Fibroblast of skin of scalp (primary cell): ENCODE results near the gene SLC35A4.
A peak's percentile ranks its signal among the peaks of the same experiment; 100 is the strongest.
"Not testable (repeated sequence)": the region's sequence is repeated elsewhere in the genome, so short reads cannot be mapped to it uniquely, and the experiment has no call there.

Experiments used
- DNase-seq: peaks from one replicate; pipeline ENCODE4 v3.0.0-alpha.2; 2013

Gene SLC35A4

DNA sequence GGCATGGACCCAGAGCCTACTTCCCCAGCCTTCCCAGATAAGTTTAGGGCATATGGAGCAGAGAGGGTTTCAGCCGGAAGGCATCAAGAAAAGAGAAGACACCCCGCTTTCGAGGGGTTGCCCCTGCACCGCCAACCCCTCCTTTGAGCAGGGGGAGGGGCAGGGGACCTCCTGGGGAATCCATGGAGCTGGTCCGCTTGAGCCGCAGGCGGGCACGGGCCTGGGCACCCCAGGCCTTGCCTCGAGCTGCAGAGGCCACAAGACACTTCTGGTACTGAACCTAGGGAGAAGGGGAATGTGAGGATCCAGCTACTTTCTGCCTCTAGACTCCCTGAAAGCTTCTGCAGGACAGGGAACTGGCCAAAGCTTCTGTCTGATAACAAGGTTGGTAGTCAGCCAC, 6.1 kb upstream of the SLC35A4 start:
- no peak for DNase-seq

DNA sequence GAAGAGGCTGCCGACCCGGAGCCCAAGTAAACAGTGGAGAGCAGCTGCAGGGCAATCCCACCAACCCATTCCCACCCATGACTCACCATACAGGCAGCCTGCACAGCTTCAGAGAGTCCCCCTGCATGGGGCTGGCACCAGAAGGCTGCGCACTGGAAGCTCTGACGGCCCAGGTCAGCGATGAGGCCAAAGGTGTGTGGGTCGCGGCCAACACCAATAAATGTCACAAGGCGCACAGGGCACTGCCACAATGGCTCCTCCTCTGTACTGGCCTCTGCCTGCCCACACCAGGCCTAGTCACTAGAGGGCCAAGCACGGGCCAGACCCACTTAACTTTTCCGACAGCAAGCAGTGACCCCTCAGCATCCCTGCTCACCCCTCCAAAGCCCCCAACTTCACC, 4.4 kb upstream of the SLC35A4 start:
- DNase-seq, result no peak

DNA sequence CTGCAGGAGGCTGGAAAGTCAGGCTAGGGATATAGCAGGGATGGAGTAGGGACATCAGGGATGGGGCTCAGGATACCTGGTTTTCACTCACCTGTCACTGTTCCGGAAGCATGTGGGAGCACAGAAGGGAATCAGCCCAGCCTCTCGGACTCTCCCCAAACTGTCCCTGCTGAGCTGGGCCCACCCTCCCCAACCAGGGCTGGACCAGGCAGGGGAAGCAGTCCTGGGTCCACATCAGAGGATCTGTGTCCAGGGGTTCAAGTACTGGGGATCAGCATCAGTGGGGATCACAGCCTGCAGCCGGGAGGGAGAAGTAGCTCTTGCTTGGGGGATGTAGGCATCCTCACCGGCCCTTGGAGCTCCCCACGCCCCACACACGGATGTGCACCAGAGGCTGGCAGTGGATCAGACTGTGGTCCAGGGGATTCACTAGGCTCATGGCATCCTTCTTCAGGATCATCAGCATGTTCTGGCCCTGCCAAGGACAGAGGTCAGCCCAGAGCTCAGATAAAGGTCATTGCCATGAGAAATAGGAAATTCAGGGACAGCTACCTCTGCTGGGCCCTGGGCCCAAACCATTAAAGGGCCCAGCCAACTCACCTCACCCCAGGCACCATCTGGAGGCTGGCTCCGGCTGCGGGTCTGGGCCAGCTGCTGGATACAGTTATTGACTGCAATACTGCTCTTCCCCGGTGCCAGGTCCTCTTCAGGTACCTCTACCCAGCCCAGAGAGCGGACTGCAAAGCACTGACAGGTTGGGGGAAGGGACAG, 2.7 kb upstream of the SLC35A4 start:
- no peak for DNase-seq

- no peak for DNase-seq
These were observed 1.0 kb upstream of the SLC35A4 start for GRCh38 chr5:140563596-140563995.

DNA sequence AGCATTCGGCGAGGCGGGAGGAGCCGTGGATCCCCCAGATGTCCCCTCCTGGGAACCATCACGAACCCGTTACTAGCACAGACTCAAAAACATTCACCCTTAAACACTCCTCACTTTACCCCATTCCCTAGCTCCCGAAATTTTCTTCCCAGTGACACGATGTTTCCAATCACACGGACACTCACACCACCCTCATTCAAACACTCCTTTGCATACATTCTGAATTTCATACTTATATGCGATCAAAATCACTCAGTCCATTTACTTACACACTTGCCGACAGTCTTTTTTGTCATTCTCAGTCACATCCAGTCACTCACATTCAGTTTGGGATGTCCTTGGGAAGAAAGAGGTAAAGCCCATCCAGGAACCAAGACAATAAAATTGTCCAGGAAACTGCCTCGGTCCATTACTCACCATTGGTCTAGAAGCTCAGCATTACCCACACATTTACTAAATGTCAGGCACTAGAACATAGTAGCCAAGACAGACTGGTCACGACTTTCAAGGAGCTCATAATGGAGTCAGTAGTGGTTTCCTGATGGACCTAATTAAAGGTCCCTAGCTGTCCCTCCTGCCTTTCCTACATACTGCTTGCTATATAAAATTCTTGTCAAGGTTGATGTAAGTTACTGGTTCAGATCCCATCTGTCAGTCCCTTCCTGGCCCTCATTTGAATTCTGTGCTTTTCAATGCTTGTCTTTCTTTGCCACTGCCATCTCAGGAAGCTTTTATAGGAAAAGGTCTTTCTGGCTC, 574 bp downstream of the SLC35A4 start:
- DNase-seq, result no peak

- DNase-seq, result no peak
These were observed 1.1 kb downstream of the SLC35A4 start for GRCh38 chr5:140565780-140566095.

- DNase-seq, result no peak
These were observed 2.0 kb downstream of the SLC35A4 start for GRCh38 chr5:140566665-140567064.

GRCh38 chr5:140567136-140567818, 2.6 kb downstream of the SLC35A4 start:
- DNase-seq, result no peak

- no peak for DNase-seq
These were observed 3.2 kb downstream of the SLC35A4 start for GRCh38 chr5:140567871-140568270.

- DNase-seq, result no peak
These were observed 3.9 kb downstream of the SLC35A4 start for GRCh38 chr5:140568443-140569063.

- no peak for DNase-seq
These were observed 4.6 kb downstream of the SLC35A4 start for GRCh38 chr5:140569197-140569596.

GRCh38 chr5:140570058-140570457, 5.4 kb downstream of the SLC35A4 start:
- no peak for DNase-seq

GRCh38 chr5:140570488-140570887, 5.9 kb downstream of the SLC35A4 start:
- DNase-seq, result no peak

DNA sequence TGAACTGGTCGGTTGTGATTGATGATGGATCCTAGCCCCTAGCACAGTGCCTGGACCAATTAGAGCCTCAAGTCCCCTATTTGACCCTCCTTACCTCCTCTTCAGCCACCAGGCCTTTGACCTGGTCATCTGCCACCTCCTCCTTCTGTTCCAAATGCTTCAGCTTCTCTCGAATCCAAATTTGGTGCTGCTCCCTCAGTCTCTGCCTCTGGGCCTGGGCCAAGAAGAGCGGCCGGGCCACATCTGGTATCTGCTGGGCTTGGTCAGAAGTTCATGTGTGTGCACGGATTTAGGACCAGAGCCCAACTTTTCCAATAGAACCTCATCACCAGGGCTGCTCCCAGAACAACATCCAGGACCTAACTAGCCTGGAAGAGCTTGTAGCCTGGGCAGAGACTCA, 6.5 kb downstream of the SLC35A4 start:
- no peak for DNase-seq

- no peak for DNase-seq
These were observed 9.1 kb downstream of the SLC35A4 start for GRCh38 chr5:140573683-140574082.

- DNase-seq, result peak; percentile 61
These were observed 9.5 kb downstream of the SLC35A4 start for GRCh38 chr5:140574165-140574564.

DNA sequence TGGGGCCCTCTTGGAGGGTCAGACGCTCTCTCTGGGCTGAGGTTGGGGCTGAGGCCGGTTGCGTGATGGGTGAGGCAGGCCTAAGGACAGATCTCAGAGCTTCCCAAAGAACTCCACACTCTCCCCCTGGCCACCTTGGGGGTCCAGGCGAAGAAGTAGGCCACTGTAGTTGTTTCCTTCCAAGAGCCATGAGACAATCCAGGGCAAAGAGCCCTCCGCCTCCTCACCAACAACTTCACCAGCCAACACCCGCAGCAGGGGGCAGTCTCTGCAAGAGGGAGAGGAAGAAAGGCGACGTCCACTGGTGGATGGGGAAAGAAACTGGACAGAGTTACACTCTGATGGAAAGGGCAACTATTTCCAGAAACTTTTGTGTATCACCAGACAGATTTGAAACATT, 10.7 kb downstream of the SLC35A4 start:
- peak; percentile 22 for DNase-seq

DNA sequence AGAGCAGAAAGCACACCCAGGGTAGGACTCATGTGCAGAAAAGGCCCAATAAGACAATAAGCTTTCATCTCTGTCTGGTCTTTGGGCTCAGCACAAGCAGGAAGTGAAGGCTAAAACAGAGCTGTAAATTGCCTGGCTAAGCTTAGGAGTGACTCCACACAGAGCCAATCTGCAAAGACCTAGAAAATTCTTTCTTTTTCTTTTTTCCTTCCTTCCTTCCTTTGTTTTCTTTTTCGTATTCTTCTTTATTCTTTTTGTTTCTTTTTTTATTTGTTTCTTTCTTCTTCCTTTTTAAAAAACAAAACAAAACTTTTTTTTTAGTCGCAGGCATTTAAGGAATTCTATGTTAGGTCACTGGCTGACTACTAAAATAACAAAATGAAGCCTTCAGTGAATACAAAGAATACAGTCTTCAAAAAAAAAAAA, 12.2 kb downstream of the SLC35A4 start:
- DNase-seq, result peak; percentile 22

DNA sequence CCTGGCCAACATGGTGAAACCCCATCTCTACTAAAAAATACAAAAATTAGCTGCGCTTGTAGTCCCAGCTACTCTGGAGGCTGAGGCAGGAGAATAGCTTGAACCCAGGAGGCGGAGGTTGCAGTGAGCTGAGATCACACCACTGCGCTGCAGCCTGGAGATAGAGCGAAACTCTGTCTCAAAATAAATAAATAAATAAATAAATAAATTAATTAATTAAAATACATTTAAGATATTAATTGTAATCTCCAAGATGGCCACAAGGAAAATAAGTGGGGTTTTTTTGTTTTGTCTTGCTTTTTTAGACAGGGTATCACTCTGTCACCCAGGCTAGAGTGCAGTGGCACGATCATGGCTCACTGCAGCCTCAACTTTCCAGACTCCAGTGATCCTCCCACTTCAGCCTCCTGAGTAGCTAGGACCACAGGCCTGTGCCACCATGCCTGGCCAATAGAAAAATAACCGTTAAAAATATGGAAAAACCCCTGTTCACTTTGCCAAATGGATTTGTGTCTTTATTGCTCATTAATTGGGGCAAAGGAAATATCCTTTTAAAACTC, 14.6 kb downstream of the SLC35A4 start:
- DNase-seq, result not testable (repeated sequence)

DNA sequence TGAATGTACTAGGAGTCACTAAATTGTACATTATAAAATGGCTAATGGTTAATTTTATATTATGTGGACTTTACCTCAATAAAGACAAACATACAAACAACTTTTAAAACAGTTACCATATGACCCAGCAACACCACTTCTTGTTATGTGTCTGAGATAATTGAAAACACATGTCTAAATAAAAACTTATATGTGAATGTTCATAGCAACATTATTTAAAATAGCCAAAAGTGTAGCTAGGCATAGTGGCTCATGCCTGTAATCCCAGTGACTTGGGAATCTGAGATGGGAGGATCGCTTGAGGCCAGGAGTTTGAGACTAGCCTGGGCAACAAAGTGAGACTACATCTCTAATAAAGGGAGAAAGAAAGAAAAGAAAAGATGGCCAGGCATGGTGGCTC, 22.9 kb downstream of the SLC35A4 start:
- DNase-seq, result no peak

- peak; percentile 17 for DNase-seq
These were observed 23.9 kb downstream of the SLC35A4 start for GRCh38 chr5:140588311-140589070.

- DNase-seq, result no peak
These were observed 26.2 kb downstream of the SLC35A4 start for GRCh38 chr5:140590861-140591260.
